HG02571 (cell line): Measurements from ENCODE around the gene CLDN7.
A peak's percentile ranks its signal among the peaks of the same experiment; 100 is the strongest.

ENCODE experiments used
- ATAC-seq: cut with Tn5 transposase; IDR thresholded peaks from one replicate; pipeline ENCODE4 v1.9.1; 2021; ENCODE audit warnings: mild to moderate bottlenecking, moderate library complexity; ENCODE audit not compliant: unreplicated experiment

CLDN7 gene

GRCh38 chr17:7289256-7290032, 27.2 kb upstream of the CLDN7 start:
- no peak for ATAC-seq

GRCh38 chr17:7285679-7286078, 23.4 kb upstream of the CLDN7 start:
- ATAC-seq, result no peak

GRCh38 chr17:7284911-7285310, 22.6 kb upstream of the CLDN7 start:
- ATAC-seq, result no peak

- no peak for ATAC-seq
Observed at GRCh38 chr17:7283471-7284216, 21.4 kb upstream of the CLDN7 start.

GRCh38 chr17:7282752-7283321, 20.6 kb upstream of the CLDN7 start:
- ATAC-seq, result no peak

GRCh38 chr17:7281953-7282751, 19.9 kb upstream of the CLDN7 start:
- ATAC-seq, result no peak

- ATAC-seq, result peak; percentile 58
Observed at GRCh38 chr17:7281074-7281952, 19.0 kb upstream of the CLDN7 start, which contains the start of gene SLC2A4. SLC2A4 (plus strand) TSS chr17:7281718; CDS start chr17:7281935, 217 bp downstream.

GRCh38 chr17:7280519-7281073, 18.3 kb upstream of the CLDN7 start:
- ATAC-seq, result no peak

- no peak for ATAC-seq
Observed at GRCh38 chr17:7279448-7279847, 17.2 kb upstream of the CLDN7 start.

- ATAC-seq, result no peak
Observed at GRCh38 chr17:7266784-7267183, 4.5 kb upstream of the CLDN7 start.

GRCh38 chr17:7263801-7264078, 1.5 kb upstream of the CLDN7 start:
- ATAC-seq, result no peak

- no peak for ATAC-seq
Observed at GRCh38 chr17:7262935-7263800, 890 bp upstream of the CLDN7 start.

- ATAC-seq, result no peak
Observed at GRCh38 chr17:7261379-7262191, 693 bp downstream of the CLDN7 start.

- no peak for ATAC-seq
Observed at GRCh38 chr17:7260651-7261378, 1.5 kb downstream of the CLDN7 start.

- ATAC-seq, result no peak
Observed at GRCh38 chr17:7260151-7260550, 2.1 kb downstream of the CLDN7 start.

GRCh38 chr17:7259555-7259889, 2.8 kb downstream of the CLDN7 start:
- no peak for ATAC-seq

GRCh38 chr17:7258731-7259554, 3.3 kb downstream of the CLDN7 start:
- ATAC-seq, result no peak
